AG09319 (cell line): ENCODE measurements around the gene BLVRA.
"Not testable (repeated sequence)": the region's sequence is repeated elsewhere in the genome, so short reads cannot be mapped to it uniquely, and the experiment has no call there.

Experiments
- DNase-seq: peaks from one replicate; pipeline ENCODE4 v3.0.0-alpha.2; 2010; ENCODE audit warnings: low read depth; ENCODE audit errors: extremely low read depth
- CTCF ChIP-seq: IDR thresholded peaks from 2 replicates; pipeline ENCODE4 v1.5.1; 2011; ENCODE audit warnings: low read depth, mild to moderate bottlenecking, inconsistent platforms, low read length, moderate library complexity

Gene BLVRA

GRCh38 chr7:43784030-43784584, 25.6 kb downstream of the BLVRA start:
- DNase-seq: no peak
- TF ChIP-seq CTCF: no peak

DNA sequence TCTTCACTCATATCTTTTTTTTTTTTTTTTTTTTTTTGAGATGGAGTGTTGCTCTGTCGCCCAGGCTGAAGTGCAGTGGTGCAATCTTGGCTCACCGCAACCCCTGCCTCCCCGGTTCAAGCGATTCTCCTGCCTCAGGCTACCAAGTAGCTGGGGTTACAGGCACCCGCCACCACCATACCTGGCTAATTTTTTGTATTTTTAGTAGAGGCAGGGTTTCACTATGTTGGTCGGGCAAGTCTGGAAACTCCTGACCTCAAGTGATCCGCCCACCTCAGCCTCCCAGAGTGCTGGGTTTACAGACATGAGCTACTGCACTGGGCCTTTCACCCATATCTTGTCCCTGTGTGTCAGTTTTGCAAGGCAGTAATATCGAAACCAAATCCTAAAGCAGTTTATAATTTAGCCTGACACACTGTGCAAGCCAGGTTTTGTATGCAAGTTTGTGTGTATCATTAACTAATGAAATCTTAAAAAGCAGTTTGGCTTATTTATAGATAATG, 26.2 kb downstream of the BLVRA start:
- not testable (repeated sequence) for DNase-seq

GRCh38 chr7:43785420-43785819, 26.9 kb downstream of the BLVRA start:
- TF ChIP-seq CTCF: no peak
- peak; percentile 54 for DNase-seq

- no peak for DNase-seq
- TF ChIP-seq CTCF: no peak
Observed at GRCh38 chr7:43787771-43788170, 29.3 kb downstream of the BLVRA start.

GRCh38 chr7:43790006-43790405, 31.5 kb downstream of the BLVRA start:
- no peak for TF ChIP-seq CTCF
- no peak for DNase-seq

- TF ChIP-seq CTCF: no peak
- DNase-seq: no peak
Observed at GRCh38 chr7:43790834-43791233, 32.4 kb downstream of the BLVRA start.

GRCh38 chr7:43791665-43792064, 33.2 kb downstream of the BLVRA start:
- TF ChIP-seq CTCF: no peak
- DNase-seq: no peak

GRCh38 chr7:43792471-43793150, 34.1 kb downstream of the BLVRA start:
- no peak for TF ChIP-seq CTCF
- no peak for DNase-seq
